ENCODE data around the gene RBM28.
"Not testable (repeated sequence)": the region's sequence is repeated elsewhere in the genome, so short reads cannot be mapped to it uniquely, and the experiment has no call there.

The RBM28 gene

DNA sequence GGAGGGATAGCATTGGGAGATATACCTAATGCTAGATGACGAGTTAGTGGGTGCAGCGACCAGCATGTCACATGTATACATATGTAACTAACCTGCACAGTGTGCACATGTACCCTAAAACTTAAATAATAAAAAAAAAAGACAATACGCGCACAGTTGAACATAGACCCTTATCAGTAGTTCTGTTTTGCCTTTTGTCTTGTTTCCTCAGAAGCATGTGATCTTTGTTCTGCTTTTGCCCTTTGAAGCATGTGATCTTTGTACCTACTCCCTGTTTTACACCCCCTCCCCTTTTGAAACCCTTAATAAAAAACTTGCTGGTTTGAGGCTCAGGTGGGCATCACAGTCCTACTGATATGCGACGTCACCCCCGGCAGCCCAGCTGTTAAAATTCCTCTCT is 45.7 kb downstream of the RBM28 start:
- in situ Hi-C loops (cut with HindIII; ENCODE audit: low sequenced_read_pairs) = not testable (repeated sequence)

DNA sequence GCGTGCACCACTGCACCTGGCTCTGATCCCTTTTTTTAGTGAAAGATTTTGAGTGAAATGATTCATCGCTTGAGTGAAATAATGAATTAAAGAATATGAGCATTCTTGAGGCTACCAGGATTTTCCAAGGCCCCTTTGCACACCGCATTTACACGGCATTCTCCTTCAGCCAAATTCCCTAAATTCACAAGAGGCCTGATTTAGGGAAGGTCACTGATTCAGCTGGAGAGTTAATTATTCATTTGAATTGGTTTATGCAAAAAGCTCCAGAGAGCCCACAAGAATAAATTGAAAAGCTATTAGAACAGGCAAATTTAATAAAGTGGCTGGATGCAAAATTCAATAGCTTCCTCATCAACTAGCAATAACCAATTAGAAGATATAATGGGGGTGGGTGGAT is 56.2 kb downstream of the RBM28 start:
- in situ Hi-C loops (cut with HindIII; ENCODE audit: low sequenced_read_pairs) = no loop called here

DNA sequence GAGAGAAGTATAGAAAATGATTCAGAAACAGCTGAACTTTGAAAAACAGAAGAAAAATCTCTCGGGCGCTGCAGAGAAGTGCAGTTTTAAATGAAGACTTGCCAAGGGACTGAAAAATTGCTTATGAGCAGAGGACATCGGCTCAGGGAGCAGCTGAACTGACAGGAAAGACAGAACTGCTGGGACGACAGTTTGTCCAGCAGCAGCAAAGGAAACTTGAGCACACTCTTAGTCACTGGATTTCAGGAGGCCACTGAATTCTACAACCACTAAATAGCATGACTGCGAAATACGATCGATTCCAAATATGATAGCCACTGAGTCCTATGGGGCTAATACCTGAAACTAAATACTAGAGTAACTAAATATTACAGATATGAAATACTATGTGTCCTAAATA is 59.6 kb downstream of the RBM28 start:
- in situ Hi-C loops (cut with HindIII; ENCODE audit: low sequenced_read_pairs) = no loop called here

DNA sequence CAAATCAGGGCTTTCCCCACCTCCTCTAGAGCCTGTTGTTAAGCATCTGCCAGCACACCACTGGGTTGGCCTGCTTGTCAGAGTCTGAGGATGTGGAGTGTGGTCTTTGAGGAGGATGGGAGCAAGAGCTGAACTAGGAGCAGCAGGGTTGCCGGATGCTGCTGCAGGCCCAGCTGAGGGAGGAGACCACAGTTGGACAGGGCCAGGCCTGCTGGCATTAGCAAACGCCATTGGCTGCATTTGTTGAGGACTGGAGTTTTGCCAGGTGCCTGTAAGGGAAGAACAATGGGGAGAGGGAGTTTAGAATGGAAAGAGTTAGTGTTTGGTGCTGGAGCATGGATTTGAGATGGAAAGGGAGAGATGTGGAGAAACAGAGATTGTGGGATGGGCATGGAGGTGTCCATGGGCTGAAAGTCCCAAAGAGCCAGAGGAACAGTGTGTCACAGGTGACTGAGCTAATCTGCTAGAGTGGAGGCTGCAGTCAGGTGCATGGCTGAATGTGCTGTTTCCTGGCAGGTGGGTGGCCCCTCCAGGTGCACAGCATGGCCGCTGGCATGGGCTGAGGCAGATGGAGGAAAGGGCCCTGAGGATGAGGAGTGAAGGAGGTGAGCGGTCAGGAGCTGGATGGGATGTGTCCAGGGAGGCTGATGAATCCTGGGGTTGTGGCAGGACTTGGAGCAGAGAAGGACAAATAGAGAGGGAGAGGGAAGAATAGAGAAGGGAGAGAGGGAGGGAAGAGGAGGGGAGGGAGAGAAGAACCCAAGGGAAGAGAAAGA is 61.9 kb downstream of the RBM28 start:
- in situ Hi-C loops (cut with HindIII; ENCODE audit: low sequenced_read_pairs) = no loop called here

DNA sequence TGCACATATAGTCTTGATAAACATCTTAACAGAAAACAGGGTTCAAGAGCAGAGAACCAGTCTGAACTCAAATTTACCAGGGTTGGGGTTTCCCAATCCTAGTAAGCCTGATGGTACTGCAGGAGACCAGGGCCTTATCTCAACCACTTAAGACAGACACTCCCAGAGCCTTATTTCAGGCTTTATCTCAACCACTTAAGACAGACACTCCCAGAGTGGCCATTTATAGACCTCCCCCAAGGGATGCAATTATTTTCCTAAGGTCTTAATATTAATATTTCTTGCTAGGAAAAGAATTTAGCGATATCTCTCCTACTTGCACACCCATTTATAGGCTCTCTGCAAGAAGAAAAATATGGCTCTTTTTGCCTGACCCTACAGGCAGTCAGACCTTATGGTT is 63.3 kb downstream of the RBM28 start:
- in situ Hi-C loops (cut with HindIII; ENCODE audit: low sequenced_read_pairs) = not testable (repeated sequence)

DNA sequence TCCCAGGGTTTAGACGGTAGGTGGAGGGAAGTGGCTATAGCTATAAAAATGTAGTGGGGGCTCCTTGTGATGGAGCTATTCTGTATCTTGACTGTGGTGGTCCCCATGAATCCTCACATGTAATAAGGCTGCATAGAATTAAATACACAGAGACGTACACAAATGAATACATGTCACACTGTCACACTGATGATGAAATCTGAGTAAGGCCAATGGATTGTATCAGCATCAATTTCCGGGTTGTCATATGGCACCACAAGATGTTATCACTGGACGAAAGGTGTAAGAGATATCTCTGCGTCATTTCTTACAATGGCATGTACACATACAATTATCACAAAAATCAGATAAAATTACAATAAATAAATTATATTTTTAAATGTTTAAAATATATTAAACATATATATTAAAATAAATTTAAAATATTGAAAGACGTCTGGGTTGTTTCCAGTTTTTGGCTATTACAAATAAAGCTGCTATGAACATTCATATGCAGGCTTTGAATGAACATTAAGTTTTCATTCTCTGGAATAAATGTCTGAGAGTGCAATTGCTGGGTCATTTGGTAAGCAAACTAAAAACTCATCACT is 64.5 kb downstream of the RBM28 start:
- in situ Hi-C loops (cut with HindIII; ENCODE audit: low sequenced_read_pairs) = no loop called here

DNA sequence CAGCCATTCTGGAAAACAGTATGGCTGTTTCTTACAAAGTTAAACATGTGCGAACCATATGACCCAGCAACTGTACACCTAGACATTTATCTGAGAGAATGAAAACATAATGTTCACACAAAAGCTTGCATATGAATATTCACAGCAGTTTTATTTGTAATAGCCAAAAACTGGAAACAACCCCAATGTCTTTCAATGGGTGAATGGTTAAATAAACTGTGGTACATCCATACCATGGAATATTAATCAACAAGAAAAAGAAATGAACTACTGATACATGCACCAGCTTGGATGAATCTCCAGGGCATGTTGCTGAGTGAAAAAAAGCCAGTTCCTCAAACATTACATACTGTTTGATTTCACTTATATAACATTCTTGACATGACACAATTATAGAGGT is 65.3 kb downstream of the RBM28 start:
- in situ Hi-C loops (cut with HindIII; ENCODE audit: low sequenced_read_pairs) = no loop called here

DNA sequence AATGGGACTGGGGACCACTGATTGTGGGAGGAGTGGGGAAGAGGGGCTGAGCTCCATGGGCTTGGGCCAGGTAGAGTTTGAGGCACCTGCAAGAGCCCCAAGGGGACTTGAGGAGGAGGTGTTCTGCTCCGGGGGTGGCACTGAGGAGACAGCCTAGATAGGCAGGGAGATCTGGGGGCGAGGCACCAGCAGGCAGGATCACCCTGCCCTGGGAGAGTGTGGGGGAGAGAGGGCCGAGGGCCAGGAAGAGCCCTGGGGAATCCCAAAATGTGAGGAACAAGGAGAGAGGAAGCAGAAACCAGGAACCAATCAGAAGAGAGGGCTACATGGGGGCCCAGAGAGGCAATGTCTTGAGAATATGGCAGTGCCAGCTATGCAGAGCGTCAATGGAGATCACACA is 68.0 kb downstream of the RBM28 start:
- in situ Hi-C loops (cut with HindIII; ENCODE audit: low sequenced_read_pairs) = no loop called here

DNA sequence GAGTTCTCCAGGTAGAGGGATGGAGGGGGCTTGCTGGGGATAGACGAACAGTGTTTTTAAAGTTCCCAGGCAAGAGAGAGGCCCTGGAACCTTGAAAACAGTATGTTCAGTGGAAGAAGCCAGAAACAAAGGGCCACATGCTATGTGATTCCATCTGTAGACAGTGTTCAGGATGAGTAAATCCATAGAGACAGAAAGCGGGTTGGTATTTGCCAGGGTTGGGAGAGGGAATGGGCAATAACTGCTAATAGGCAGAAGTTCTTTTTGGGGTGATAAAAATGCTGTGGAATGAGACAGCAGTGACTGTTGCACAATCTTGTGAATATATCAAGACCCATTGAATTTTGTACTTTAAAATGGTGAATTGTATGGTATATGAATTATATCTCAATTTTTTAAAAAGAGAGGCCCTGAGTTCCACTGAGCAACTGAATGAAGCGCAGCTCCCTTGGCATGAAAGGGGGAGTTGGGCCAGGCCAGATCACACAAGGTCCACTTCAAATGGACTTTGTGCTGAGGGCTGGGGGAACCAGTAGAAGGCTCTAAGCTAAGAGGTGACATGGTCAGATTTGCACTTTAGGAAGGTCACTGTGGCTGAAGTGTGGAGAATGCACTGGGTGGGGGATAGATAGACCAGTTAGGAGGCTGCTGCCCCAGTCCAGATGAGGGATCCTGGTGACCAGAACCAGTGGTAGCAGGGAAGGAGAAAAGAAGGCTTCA is 68.7 kb downstream of the RBM28 start:
- in situ Hi-C loops (cut with HindIII; ENCODE audit: low sequenced_read_pairs) = no loop called here

DNA sequence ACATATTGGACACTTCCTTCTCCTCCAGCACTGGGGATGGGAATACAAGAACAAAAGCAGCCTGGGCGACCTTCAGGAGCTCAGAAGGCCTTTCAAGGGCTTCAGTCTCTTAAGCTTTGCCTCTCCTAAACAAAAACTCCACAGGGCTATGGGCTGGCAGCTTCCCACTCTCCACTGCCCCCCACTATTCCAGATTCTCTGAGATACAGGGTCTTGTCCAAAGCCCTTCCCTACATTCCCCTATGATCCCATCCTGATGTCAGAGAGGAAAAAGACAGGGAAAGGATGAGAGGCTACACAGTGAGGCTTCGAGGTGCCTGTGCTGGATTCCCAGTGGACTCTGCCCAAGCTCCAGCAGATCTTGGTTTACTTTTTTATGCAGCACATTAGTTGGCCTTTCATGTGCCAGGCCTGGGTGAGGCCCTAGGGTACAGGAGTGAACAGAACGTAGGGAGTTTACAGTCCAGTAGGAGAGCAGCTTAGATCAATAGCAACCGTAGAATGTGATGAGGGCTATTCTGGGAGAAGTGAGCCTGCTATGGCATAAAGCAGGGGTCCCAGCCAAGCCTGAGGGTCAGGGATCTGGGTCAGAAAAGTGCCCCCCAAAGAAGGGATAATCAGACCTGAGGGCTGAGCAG is 69.3 kb downstream of the RBM28 start:
- in situ Hi-C loops (cut with HindIII; ENCODE audit: low sequenced_read_pairs) = no loop called here

DNA sequence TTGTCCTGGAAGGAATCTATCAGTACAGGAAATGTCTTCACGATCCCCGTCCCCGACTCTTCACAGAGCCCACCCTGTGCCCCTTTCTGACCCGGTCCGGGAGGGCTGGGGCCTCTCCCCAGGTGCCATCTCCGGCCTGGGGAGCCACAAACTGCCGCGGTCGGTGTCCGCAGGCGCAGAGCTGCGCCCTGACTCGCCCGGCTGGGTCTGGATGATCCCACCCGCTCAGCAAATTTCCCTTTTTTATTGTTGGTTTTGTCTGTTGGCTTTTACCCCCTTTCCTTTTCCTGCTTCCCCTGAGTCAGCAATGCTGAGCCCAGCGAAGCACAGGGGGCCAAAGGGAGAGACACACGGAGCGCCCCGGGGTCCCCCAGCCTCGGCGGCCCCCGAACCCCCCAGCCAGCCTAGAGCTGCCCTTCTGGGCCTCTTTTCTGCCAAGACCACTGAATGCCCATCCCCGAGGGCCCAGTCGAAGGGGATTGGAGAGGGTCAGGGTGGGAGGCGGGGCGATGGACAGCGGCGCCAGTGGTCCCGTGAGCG is 71.7 kb downstream of the RBM28 start:
- in situ Hi-C loops (cut with HindIII; ENCODE audit: low sequenced_read_pairs) = no loop called here

DNA sequence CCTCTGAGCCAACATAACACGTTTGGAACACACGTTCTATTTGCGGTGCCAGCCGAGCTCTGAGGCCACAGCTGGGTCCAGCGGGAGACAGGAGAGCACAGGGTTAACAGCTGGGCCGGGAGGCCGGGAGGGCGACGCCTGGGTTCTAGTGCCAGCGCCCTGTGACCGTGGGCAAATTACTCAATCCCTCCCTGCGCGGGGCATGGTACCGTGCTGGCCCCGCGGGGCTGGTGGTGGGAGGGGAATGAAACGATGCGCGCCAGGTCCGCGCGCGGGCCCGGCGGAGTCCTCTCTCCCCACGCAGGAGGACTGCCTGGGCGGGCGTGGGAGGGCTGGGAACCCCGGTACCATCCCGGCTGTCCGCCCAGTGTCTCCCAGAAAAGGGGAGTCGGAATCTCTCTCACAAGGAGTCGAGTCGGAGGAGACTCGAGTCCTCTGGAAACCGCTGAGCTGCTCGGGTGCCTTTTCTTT is 72.2 kb downstream of the RBM28 start:
- in situ Hi-C loops (cut with HindIII; ENCODE audit: low sequenced_read_pairs) = no loop called here

DNA sequence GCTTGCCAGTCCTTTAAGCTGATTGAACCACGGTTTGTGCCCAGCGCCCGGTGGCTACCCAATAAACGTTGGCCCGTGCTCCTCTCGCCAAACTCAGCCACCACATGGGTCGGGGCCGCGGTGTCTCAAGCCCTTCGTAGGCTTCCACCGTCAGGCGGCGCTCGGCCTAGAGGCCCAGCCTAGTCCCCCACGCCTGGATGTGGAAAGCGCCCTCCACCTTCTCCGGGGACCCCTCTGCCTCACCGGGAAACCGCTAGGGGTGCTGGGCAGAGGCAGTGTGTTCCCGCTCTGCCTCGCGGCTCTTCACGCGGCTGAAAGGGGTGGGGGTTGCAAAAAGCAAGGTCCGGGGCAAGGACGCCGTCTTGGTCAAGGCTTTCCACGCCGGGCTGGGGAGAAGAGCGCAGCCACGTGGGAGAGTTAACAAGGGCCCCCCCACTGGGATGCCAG is 72.9 kb downstream of the RBM28 start:
- in situ Hi-C loops (cut with HindIII; ENCODE audit: low sequenced_read_pairs) = no loop called here

DNA sequence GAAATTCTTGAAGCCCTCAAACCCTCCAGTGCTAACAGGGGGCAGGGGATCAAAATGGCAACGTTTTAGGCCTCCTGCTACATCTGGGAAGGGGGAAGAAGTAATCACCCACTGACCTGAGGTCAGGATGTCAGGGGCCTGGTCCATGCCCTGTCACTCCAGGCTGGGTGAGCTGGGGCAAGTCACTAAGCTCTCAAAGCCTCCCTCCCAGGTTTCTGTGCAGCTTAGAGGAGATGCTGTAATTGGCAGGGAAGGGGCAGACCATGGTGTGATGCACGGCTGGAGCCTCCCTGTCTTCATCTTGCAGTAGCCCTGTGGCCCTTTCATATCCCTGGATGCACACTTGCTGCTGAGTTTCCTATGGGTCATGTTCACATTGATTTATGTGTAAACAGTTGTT is 75.5 kb downstream of the RBM28 start:
- in situ Hi-C loops (cut with HindIII; ENCODE audit: low sequenced_read_pairs) = loop anchor here (10.0 kb wide), 1 partner anchor 57 kb away; no protein-coding TSS in a partner anchor

DNA sequence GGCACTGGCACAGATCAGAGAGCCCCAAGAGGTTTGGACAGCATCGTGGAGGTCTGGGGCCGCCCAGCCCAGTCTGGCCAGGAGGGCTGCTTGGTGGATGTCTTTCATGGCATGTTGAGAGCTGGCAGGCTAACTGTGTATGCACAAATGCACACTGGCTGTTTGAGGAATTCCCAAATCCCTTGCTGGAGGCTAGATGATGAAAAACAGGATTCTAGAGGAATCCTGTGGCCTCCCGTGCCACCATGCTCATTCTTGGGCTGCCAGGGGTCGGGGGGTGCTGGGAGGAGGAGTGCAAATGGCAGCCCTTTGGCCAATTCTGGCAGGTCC is 76.1 kb downstream of the RBM28 start:
- in situ Hi-C loops (cut with HindIII; ENCODE audit: low sequenced_read_pairs) = loop anchor here (10.0 kb wide), 1 partner anchor 57 kb away; no protein-coding TSS in a partner anchor

DNA sequence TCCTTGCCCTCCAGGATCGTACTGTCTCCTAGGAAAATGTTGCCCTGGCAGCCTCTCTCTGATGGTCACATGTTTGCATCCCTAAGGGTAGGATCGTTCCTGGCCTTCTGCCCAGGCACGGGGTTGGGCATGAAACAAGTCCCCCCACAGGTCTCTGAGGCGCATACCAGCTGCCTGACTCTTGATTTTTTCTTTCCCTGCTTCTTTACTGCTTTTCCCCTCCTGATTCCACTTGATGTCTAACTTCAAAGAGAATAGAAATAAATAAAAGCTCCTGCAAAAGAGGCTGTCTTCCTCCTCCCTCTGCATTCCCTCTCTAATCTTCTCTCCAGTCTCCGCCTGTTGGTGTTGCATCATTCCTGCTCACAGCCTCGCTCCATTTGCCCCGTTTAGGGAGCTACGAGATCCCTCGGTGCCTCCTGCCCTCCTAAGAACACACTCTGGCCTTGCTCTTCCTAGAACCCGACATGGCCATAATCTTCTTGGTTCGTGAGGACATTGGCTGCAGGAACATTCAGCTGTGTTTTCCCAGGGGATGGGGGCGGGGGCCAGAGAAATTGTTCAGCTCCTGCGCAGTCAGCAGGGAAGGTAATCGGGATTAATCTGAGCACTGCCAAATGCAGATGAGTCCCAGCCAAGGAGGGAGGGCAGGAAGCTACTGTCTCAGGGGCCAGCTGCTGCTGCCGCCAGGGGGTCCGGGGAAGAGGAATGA is 76.7 kb downstream of the RBM28 start:
- in situ Hi-C loops (cut with HindIII; ENCODE audit: low sequenced_read_pairs) = loop anchor here (10.0 kb wide), 1 partner anchor 58 kb away; no protein-coding TSS in a partner anchor

DNA sequence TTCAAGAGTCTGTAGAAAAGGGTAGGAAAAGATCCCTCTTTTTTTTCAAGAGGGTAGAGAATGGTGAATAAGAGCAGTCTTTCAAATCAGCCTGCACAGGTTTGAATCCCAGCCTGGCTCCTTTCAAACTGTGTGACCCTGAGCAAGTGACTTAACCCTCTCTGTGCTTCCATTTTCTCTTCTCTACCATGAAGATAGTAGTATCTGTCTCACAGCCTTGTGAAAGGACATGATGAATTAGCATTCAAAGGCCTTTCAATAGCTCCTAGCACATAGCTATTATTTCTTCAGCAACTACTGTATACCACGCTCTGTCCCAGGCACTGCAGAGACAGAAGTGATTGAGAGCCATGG is 77.2 kb downstream of the RBM28 start:
- in situ Hi-C loops (cut with HindIII; ENCODE audit: low sequenced_read_pairs) = loop anchor here (10.0 kb wide), 1 partner anchor 58 kb away; no protein-coding TSS in a partner anchor

DNA sequence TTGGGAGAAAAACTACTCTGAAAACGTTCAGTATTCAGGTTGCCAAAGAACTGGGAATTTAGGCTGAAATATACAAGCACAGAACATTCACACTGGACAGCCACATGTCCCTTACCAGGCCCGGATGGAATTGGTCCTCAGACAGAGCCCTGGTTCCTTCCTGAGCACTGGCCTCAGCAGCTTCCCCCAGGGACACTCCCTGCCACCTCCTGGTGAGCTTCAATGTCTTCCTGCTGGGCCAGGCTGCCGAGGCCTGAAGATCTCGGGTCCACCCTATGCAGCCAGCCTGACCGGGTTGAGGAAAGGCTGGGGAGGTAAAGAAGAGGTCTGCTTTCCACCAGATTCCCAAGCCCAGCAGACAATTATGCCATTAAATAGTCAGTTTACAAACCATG is 77.8 kb downstream of the RBM28 start:
- in situ Hi-C loops (cut with HindIII; ENCODE audit: low sequenced_read_pairs) = loop anchor here (10.0 kb wide), 1 partner anchor 59 kb away; no protein-coding TSS in a partner anchor

DNA sequence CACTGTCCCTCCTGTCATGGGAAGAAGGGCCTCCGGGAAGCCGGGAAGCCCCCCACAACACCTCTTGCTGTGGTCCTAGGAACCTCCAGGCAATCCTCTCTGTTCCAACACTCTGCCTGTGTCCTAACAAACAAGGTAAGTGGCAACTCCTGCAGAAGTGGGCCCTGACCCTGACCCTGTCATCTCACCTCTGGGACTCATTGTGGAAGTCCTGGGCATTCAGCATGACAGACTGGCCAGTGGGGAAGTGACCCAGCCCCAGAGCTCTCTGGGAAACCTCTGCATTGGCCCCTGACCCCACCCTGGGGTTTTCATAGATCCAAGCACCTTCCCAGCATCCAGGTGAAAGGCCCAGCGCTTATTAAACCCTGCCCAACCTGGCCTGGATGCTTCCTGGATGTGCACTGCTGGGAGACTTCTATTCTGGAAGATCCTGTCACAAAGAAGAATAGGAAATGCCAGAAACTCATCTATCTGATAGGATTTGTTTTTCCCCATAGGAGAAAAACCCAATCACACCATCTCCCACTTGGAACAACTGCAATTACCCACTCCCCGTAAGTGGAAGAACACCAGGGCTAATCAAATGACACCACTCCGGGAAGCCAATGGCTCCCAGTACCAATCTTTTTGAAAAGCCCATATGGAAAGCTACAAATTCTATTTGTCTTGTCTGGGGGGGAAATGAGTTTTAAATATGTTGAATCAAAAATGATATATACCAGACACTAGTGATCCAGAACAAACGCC is 78.4 kb downstream of the RBM28 start:
- in situ Hi-C loops (cut with HindIII; ENCODE audit: low sequenced_read_pairs) = loop anchor here (10.0 kb wide), 1 partner anchor 59 kb away; no protein-coding TSS in a partner anchor

DNA sequence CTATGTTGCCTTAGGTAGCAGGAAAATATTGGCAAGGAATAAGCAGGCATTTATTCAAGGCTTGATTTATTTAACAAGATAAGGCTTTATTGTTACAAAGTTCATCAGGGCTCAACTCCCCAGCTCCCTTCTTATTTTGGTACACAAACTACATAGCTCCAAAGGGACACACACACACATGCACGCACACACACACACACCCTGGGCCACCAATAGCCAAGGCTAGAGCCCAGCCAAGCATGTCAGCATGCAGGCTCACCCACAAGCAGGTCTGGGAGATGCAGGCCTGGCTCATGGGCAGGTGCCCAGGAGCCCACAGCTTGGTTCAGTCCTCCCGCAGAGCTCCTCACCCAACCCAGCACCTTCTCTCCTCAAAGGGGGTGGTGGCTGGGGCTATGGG is 79.2 kb downstream of the RBM28 start:
- in situ Hi-C loops (cut with HindIII; ENCODE audit: low sequenced_read_pairs) = loop anchor here (10.0 kb wide), 1 partner anchor 60 kb away; no protein-coding TSS in a partner anchor

Measured in DLD1 (cell line).